ENCODE results near the gene MAPK8IP2.
"Not testable (repeated sequence)": the region's sequence is repeated elsewhere in the genome, so short reads cannot be mapped to it uniquely, and the experiment has no call there.

The MAPK8IP2 gene

GRCh38 chr22:50657925-50658324, 57.3 kb downstream of the MAPK8IP2 start:
- DNase-seq: no peak
- no peak overlapping the region for H3K4me3 ChIP-seq (ENCODE audit: insufficient read depth, low read depth, low read length, poor library complexity, severe bottlenecking)
- H3K9me3 ChIP-seq (ENCODE audit: control insufficient read depth, low read length): no peaks in the 10 kb centered on the region
- H3K27ac ChIP-seq (ENCODE audit: insufficient read depth, low read length, poor library complexity, severe bottlenecking): no peak overlapping the region
- H3K4me1 ChIP-seq (ENCODE audit: control insufficient read depth, insufficient read depth, low read length, poor library complexity, severe bottlenecking): no peaks in the 10 kb centered on the region
- no peaks in the 10 kb centered on the region for H3K27me3 ChIP-seq (replicated peaks; ENCODE audit: control insufficient read depth, insufficient read depth, low read length, poor library complexity, severe bottlenecking)
- no peaks in the 10 kb centered on the region for H3K36me3 ChIP-seq (ENCODE audit: control insufficient read depth, insufficient read depth, low read length)

GRCh38 chr22:50659711-50660110, 59.1 kb downstream of the MAPK8IP2 start:
- H3K4me3 ChIP-seq (ENCODE audit: insufficient read depth, low read depth, low read length, poor library complexity, severe bottlenecking); H3K9me3 ChIP-seq (ENCODE audit: control insufficient read depth, low read length); H3K4me1 ChIP-seq (ENCODE audit: control insufficient read depth, insufficient read depth, low read length, poor library complexity, severe bottlenecking); DNase-seq; H3K27me3 ChIP-seq (replicated peaks; ENCODE audit: control insufficient read depth, insufficient read depth, low read length, poor library complexity, severe bottlenecking); H3K27ac ChIP-seq (ENCODE audit: insufficient read depth, low read length, poor library complexity, severe bottlenecking); H3K36me3 ChIP-seq (ENCODE audit: control insufficient read depth, insufficient read depth, low read length): not testable (repeated sequence)

- Histone ChIP-seq H3K4me3 (ENCODE audit: insufficient read depth, low read depth, low read length, poor library complexity, severe bottlenecking) (no peak overlapping the region), H3K27ac (ENCODE audit: insufficient read depth, low read length, poor library complexity, severe bottlenecking) (no peak overlapping the region), H3K4me1 (ENCODE audit: control insufficient read depth, insufficient read depth, low read length, poor library complexity, severe bottlenecking) (no peaks in the 10 kb centered on the region), H3K27me3 (replicated peaks; ENCODE audit: control insufficient read depth, insufficient read depth, low read length, poor library complexity, severe bottlenecking) (no peaks in the 10 kb centered on the region), H3K36me3 (ENCODE audit: control insufficient read depth, insufficient read depth, low read length) (no peaks in the 10 kb centered on the region), H3K9me3 (ENCODE audit: control insufficient read depth, low read length) (no peaks in the 10 kb centered on the region)
- DNase-seq: no peak
These were observed 59.7 kb downstream of the MAPK8IP2 start for GRCh38 chr22:50660306-50660705.
